Esophagus squamous epithelium (tissue), 5 donors: Measurements from ENCODE around the gene SULT1B1. TPM values are rescaled to one million over a fixed set of nuclear protein-coding genes. Genes with fewer than 3 reads are reported as not detected.

Source experiments
- DNase-seq: peaks from one replicate; lab custom pipeline; 2025; lab: John Stamatoyannopoulos, UW
- H3K27ac ChIP-seq, 4 donors: fragments of 200-600 bp; sonication (generic); one replicate each; pipeline ENCODE4 v1.5.1; 2016 to 2019; ENCODE audit warnings: mild to moderate bottlenecking in 1 of 4
- H3K27me3 ChIP-seq, 4 donors: fragments of 200-600 bp; sonication (generic); 1 replicate in 3 of 4; 2 replicates in 1 of 4; pipeline versions ENCODE4 v1.5.1 to v1.6.0; 2017 to 2021; ENCODE audit warnings: antibody characterized with exemption in 1 of 4
- H3K36me3 ChIP-seq, 3 donors: fragments of 200-600 bp; sonication (generic); one replicate each; pipeline ENCODE4 v1.5.1; 2016 to 2019
- H3K4me1 ChIP-seq, 3 donors: fragments of 200-600 bp; sonication (generic); one replicate each; pipeline ENCODE4 v1.5.1; 2017 to 2019
- H3K4me3 ChIP-seq, 4 donors: fragments of 200-600 bp; sonication (generic); 1 replicate in 3 of 4; 2 replicates in 1 of 4; pipeline ENCODE4 v1.5.1; 2016 to 2019; ENCODE audit warnings: mild to moderate bottlenecking in 2 of 4, moderate library complexity in 1 of 4
- H3K9me3 ChIP-seq, 3 donors: fragments of 200-600 bp; sonication (generic); one replicate each; pipeline ENCODE4 v1.5.1; 2016 to 2019
- CTCF ChIP-seq, 6 experiments: fragments of 450-650 bp in 4 of 6; fragments of 200-600 bp in 2 of 6; sonication (generic) in 2 of 6; IDR thresholded peaks; one replicate each; pipeline ENCODE4 v1.5.1; 2016 to 2019; ENCODE audit warnings: antibody characterized with exemption in 6 of 6, mild to moderate bottlenecking in 4 of 6, moderate library complexity in 4 of 6
- POLR2A ChIP-seq, 4 donors: fragments of 450-650 bp; IDR thresholded peaks; one replicate each; pipeline ENCODE4 v1.6.1; 2017; ENCODE audit warnings: antibody characterized with exemption in 4 of 4, mild to moderate bottlenecking in 4 of 4, moderate library complexity in 3 of 4
- WGBS, 2 donors: methylation state at CpG; one replicate each; pipeline ENCODE4 v1.1.5; 2018; 5-methylcytosine and 5-hydroxymethylcytosine counted together
- intact Hi-C: fragments of 100-400 bp; cut with DNase I; formaldehyde crosslinking; loops from one replicate; pipeline ENCODE4 v1.15.0; 2022
- total RNA-seq, 4 donors: library from RNA; depleted of rRNA; stranded (reverse); fragments of >200 nt; gene quantifications; one replicate each; pipeline ENCODE4 v1.1.0, GENCODE V29; 2016
- donor health status: DM: yes; HTN: yes; CAD: no.

SULT1B1 gene
- total RNA-seq, 4 donors from 2014 or later = 0.57 to 1.7 (median 1.0) TPM

GRCh38 chr4:69697536-69698242 is 62.7 kb downstream of the SULT1B1 start:
- Histone ChIP-seq H3K27ac (no peak overlapping the region), H3K4me3 (no peak overlapping the region), H3K27me3 (no peaks in the 10 kb centered on the region), H3K9me3 (no peaks in the 10 kb centered on the region), H3K36me3 (no peaks in the 10 kb centered on the region), H3K4me1 (no peaks in the 10 kb centered on the region)
- intact Hi-C loops = loop anchor here (10.0 kb wide), 1 partner anchor 187 kb away; no protein-coding TSS in a partner anchor
- DNase-seq = no peak
- WGBS, 2 donors = 36 to 71% methylated on average over 1 of the region's 1 CpG
- TF ChIP-seq CTCF (IDR thresholded peaks at IDR 0.05) = no peak
- TF ChIP-seq POLR2A (IDR thresholded peaks at IDR 0.05) = no peak

- Histone ChIP-seq H3K27me3 (no peaks in the 10 kb centered on the region), H3K9me3 (no peaks in the 10 kb centered on the region), H3K4me3 (no peak overlapping the region), H3K4me1 (no peaks in the 10 kb centered on the region), H3K36me3 (no peaks in the 10 kb centered on the region), H3K27ac (no peak overlapping the region)
- WGBS, 2 donors = 0% methylated on average over 1 of the region's 1 CpG
- DNase-seq = no peak
- intact Hi-C loops = no loop called here
- TF ChIP-seq CTCF (IDR thresholded peaks at IDR 0.05) (peak in 4 of 6 experiments; percentile 43 to 72 (median 54)), POLR2A (IDR thresholded peaks at IDR 0.05) (no peak)
Measured at GRCh38 chr4:69689599-69689998, 70.8 kb downstream of the SULT1B1 start.

DNA sequence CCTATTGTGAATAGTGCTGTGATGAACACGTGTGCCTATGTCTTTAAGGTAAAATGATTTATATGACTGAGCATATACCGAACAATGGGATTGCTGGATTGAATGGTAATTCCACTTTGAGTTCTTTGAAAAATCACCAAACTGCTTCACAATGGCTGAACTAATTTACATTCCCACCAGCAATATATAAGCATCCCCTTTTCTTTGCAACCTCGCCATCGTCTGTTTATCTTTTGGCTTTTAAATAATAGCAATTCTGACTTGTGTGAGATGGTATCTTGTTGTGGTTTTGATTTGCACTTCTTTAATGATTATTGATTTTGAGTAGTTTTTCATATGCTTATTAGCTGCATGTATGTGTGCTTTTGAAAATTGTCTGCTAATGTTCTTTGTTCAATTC is 75.6 kb downstream of the SULT1B1 start:
- TF ChIP-seq CTCF (IDR thresholded peaks at IDR 0.05) (no peak), POLR2A (IDR thresholded peaks at IDR 0.05) (no peak)
- Histone ChIP-seq H3K9me3 (no peaks in the 10 kb centered on the region), H3K27ac (no peak overlapping the region), H3K36me3 (no peaks in the 10 kb centered on the region), H3K4me3 (no peak overlapping the region), H3K27me3 (no peaks in the 10 kb centered on the region), H3K4me1 (no peaks in the 10 kb centered on the region)
- WGBS, 2 donors = 54 to 59% methylated on average over 4 of the region's 4 CpGs
- no peak for DNase-seq
- intact Hi-C loops = no loop called here

Other genes with a start within 250 kb of the SULT1B1 start
- not detected for gene UGT2A2, start 121.0 kb downstream of the SULT1B1 start, total RNA-seq
- not detected for gene UGT2A1, start 107.4 kb downstream of the SULT1B1 start, total RNA-seq
- 10 to 100 TPM in 1 of 4 donors, under 1 TPM in 1, not detected in 2; 0.61 to 13.5 TPM for gene SULT1E1, start 99.5 kb upstream of the SULT1B1 start, total RNA-seq
- gene CSN1S1, start 170.4 kb upstream of the SULT1B1 start, total RNA-seq = not detected
- not detected for gene CSN2, start 205.1 kb upstream of the SULT1B1 start, total RNA-seq
- gene STATH, start 235.3 kb upstream of the SULT1B1 start, total RNA-seq = not detected